Stimulated activated CD8-positive, alpha-beta memory T cell treated with anti-CD3 and anti-CD28 coated beads, Interleukin-4, amount 100 ng/mL, for 1 hour (primary cell): ENCODE data around the gene PPP3CA.
"Not testable (repeated sequence)": the region's sequence is repeated elsewhere in the genome, so short reads cannot be mapped to it uniquely, and the experiment has no call there.

ENCODE experiments used
- DNase-seq, 2 donors: peaks; one replicate each; pipeline ENCODE4 v3.0.0-alpha.2; 2020; ENCODE audit warnings: low read depth in 2 of 2, low spot score in 1 of 2

Gene PPP3CA

DNA sequence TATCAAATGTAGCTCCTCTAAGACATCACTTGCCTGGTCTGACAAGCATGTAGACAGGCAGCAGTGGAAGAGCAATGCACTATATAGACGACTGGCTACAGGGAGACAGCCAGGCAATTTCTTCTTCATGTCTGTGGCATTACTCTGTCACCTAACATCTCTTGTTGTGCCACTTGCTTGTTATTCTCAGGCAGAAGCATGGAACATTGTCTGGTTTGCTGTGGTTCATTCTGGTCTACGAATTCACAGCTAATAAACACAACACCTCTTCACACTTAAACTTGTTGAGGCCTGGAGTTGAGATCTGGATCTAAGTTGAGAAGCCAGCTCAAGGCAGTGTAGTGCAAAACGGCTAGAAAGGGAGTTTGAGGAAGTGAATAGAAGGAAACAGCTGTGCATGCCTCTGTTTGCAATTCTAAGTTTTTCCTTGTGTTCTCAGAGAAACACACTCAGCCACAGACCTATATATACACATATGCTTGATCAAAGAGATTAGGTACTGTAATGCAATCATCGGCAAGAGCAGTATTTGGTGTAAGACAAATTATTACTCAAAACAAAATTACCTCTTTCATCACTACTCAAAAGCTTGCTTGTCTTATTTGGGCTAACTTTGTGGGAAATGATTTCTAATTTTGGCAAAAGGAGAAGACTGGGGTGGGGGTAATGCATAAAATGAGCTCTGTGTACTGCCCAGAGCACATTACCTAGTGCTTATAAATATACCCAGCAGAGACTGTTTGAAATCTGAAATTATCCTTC, 243.8 kb downstream of the PPP3CA start:
- DNase-seq, result no peak

GRCh38 chr4:101102114-101102742, 245.1 kb downstream of the PPP3CA start:
- DNase-seq, result no peak

DNA sequence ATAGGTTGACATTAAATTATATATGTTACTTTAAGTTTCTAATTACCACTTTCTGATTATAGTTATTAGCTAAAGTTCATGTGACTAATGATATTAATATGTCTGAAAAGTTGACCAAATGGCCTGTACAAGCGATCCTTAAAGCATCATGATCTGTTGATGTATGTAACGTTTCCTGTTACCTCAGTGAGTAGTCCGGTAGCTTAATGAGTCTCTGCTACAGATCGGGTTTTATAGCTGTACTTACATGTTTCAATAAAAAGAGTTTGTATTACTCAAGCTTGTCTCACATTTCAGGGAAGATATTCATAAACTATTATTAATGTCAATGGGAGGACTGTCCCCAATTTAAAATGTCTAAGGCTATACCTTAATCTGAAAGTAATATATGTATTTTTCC, 246.3 kb downstream of the PPP3CA start:
- no peak for DNase-seq

- DNase-seq, result no peak
Observed at GRCh38 chr4:101098666-101099400, 248.5 kb downstream of the PPP3CA start.

- not testable (repeated sequence) for DNase-seq
Observed at GRCh38 chr4:101092609-101093008, 254.7 kb downstream of the PPP3CA start.

GRCh38 chr4:101089168-101089567, 258.2 kb downstream of the PPP3CA start:
- DNase-seq, result no peak

DNA sequence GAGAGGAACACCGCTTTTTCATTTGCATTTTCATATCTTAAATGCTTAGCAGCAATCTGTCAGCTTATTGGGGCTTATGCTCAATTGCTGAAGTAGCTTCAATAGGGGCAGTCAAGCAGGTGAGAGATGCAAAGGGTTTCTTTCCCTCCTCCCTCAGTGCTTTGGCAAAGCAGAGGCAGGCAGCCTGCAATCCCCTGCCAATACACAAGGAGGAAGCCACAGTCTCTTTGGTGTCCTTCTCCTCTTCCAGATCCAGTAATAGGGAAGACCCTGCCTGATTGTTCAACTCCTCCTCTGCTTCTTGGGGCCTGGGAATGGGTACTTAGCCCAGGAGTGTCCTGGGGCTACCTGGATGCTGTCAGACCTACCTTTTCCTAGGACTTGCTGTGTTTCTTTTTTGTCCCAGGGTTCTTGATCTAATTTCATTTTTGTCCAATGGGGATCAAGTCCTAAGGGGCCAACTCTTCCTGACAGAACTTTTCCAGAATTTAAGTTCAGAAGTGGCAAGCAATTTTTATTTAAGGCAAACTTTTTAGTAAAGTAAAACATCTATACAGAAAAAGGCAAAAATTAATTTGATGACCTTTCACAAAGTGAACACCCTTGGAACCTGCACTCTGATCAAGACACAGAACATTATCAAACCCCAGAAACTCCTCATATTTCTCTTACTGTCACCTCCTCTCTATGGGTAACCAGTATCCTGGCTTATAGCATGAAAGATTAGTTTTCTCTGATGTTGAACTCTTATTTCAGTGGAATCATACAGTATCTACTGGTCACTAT, 260.3 kb downstream of the PPP3CA start:
- no peak for DNase-seq

DNA sequence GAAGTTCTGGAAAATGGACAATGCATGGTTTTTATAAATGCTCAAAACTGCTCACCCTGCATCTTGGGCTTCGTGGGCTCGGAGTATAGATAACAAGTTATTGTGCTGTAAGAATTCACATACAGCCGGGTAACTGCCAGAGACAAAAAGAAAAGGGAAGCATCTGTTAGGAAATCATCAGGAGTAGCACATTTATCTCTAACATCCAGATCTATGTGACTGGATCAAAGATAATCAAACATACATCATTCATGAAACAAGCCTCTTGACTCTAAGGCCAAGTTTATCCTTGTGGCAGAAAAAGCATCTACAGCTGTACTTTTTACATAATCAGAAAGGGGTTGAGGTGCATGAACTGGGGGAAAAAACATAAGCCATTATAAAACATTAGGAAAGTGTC, 264.2 kb downstream of the PPP3CA start:
- no peak for DNase-seq

DNA sequence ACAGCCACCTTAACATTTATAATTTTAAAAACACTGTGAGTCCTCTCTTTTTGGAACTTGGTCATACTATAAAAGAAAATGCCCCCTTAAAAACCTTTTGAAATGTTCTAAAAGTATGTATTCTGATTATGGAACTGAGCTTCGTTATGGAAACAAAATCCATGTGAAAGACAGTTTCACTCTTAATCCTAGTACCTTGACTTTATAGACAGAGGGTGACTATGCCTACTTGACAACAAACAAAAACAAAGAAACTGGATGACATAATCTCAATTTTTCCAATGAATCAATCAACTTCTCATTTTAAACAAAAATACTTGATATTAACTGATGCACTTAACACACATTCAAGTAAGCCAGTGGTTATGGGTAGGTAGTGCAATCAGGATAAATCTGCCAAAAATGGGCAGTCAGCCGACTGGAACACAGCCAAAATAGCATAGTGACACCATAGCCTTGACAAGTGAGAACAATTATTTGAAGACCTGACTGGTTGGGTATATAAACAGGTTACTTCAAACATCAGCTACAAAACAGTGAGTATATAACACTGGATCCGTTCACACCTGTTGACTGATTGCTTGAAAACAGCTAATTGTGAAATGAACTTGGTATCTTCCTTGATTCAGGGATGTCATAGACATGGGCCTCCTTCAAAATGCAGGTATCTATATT, 265.5 kb downstream of the PPP3CA start:
- no peak for DNase-seq

DNA sequence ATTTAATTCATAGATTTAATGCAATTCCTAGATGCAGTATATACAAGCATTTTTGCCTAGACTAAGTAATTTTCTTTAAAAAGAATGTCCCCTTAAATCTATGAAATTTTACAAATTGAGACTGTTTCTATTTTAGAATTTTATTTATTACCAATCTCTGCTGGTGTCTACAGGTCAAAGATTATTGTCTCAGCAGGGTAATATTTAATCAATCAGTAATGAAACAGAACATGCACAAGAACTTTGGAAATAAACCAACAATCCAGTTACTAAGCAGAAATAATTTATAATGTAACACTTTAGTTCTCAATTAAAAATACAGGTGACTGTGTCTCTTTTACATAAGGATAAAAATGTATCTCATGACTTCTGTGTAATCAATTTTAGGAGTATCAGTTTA, 266.2 kb downstream of the PPP3CA start:
- no peak for DNase-seq

DNA sequence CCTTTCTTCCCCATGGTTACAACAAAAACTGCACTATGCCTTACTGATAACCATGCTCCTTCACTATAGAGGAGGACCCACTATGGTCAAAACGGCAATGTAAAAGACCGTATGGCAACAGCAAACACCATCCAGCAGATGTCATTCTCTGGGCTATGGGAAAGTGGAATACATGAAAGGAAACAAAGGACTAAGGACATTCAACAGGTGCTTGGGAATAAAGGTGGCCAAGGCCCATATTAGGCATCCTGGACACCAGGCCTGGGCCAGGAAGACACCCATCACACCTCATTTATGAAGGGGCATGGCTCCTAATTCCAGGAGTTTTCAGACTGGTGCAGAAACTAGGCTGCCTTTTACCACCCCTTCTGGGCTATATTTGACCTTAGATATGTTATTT, 268.4 kb downstream of the PPP3CA start:
- DNase-seq, result no peak

DNA sequence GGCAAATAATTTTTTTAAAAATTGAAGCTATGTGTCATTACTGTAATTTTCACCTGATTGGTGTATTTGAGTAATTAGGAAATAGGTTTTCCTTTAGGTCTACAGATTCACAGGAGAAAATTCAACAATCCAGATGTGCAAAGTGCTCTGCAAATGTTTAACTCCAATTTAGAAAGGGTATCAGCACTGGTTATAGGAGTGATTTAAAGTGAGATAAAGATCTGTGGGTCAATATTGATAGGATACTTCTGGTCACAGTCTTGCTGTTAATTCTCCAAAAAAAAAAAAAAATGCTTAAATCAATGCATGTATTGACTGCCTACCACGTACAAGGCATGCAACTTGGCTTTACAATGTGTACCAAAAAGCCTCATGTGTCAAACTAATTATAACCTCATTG, 271.3 kb downstream of the PPP3CA start:
- DNase-seq, result no peak

GRCh38 chr4:101075536-101075935, 271.8 kb downstream of the PPP3CA start:
- DNase-seq, result no peak

DNA sequence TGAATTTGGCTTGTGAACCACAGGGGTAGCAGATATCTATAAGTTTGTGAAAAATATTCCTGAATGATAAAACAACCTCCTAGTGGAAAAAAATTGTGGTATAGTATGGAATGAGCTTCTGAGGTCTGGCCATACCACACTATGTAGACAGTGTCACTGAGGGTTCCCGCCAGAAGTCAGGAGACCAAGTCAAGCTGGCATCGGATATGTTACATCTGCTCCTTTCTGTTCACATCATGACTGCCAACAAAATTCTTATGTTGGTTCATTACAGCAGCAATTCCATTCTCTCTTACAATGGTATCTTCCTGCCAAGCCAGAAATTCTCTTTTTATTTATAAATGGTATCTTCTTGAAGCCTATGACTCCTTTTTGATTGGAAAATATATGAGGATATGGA, 273.0 kb downstream of the PPP3CA start:
- DNase-seq, result no peak

- no peak for DNase-seq
Observed at GRCh38 chr4:101071241-101071640, 276.1 kb downstream of the PPP3CA start.

- DNase-seq, result no peak
Observed at GRCh38 chr4:101068115-101068514, 279.2 kb downstream of the PPP3CA start.

- DNase-seq, result no peak
Observed at GRCh38 chr4:101067383-101067782, 279.9 kb downstream of the PPP3CA start.

GRCh38 chr4:101066626-101067170, 280.6 kb downstream of the PPP3CA start:
- no peak for DNase-seq

DNA sequence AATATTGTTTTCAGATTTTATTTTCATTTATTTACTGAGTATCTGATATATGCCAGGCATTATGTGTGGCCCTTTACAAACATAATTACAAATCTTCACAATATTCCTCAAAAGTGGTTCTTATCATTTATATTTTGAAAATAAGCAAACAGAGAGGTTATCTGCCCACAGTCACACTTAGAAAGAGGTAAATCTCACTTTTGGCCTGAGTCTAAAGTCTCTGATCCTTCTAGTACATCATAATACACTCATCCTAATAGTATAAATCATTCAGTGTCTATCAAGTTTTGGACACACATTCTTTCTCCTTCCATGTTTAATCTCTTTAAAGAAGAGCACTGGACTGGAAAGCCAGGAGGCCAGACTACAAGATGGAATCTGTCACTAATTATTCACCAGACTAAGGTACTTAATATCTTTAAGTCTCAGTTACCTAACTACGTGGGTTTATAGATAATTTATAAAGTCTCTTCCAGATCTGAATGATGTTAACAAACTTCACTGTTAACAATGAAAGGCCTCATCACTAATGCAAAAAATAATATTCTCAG, 281.3 kb downstream of the PPP3CA start:
- no peak for DNase-seq

- no peak for DNase-seq
Observed at GRCh38 chr4:101065346-101065745, 282.0 kb downstream of the PPP3CA start.
